WTC11 (cell line): ENCODE measurements around the gene PRCD. TPM values are rescaled to one million over a fixed set of nuclear protein-coding genes. Genes with fewer than 3 reads are reported as not detected.

ENCODE experiments used
- ATAC-seq: fragments of 200-7000 bp; cut with Tn5 transposase; 2 replicates; pipeline ENCODE4 v1.10.0; 2021; ENCODE audit warnings: mild to moderate bottlenecking, moderate library complexity
- CTCF ChIA-PET: fragments of 300-600 bp; sonication (Branson Sonifier 250); formaldehyde crosslinking; loops from one replicate; lab custom pipeline; 2021; ENCODE audit warnings: antibody characterized with exemption; lab: Charles Lee
- POLR2A ChIA-PET: fragments of 350-600 bp; sonication (Branson Sonifier 250); formaldehyde crosslinking; loops from one replicate; lab custom pipeline; 2021; ENCODE audit warnings: antibody characterized with exemption; lab: Charles Lee
- DNase-seq: peaks from one replicate; pipeline ENCODE4 v3.0.0; 2021; ENCODE audit warnings: low spot score
- H3K27ac Mint-ChIP-seq: 2 replicates; pipeline ENCODE4 v1.8.0; 2021; ENCODE audit warnings: mixed read lengths
- H3K27me3 Mint-ChIP-seq: 2 replicates; pipeline ENCODE4 v1.8.0; 2021; ENCODE audit warnings: low read depth, mild to moderate bottlenecking, moderate library complexity, mixed read lengths
- H3K36me3 Mint-ChIP-seq: 2 replicates; pipeline ENCODE4 v1.8.0; 2021; ENCODE audit warnings: mixed read lengths
- H3K4me1 Mint-ChIP-seq: 2 replicates; pipeline ENCODE4 v1.8.0; 2022; ENCODE audit warnings: mixed read lengths
- H3K4me3 Mint-ChIP-seq: 2 replicates; pipeline ENCODE4 v1.8.0; 2021; ENCODE audit warnings: mild to moderate bottlenecking, moderate library complexity, mixed read lengths
- H3K9me3 Mint-ChIP-seq: 2 replicates; pipeline ENCODE4 v1.8.0; 2021; ENCODE audit warnings: mixed read lengths
- FOXK1 ChIP-seq: sonication (generic); formaldehyde crosslinking; IDR thresholded peaks from 2 replicates; pipeline ENCODE4 v1.8.0; 2022; ENCODE audit warnings: mild to moderate bottlenecking, moderate library complexity, missing genetic modification reagents
- GTF2I ChIP-seq: fragments of 250-450 bp; sonication (Bioruptor Pico); conservative IDR thresholded peaks from 2 replicates; pipeline ENCODE4 v1.4.0; 2021; ENCODE audit warnings: mild to moderate bottlenecking
- JUN ChIP-seq: sonication (generic); formaldehyde crosslinking; IDR thresholded peaks from 2 replicates; pipeline ENCODE4 v1.8.0; 2023; ENCODE audit warnings: mild to moderate bottlenecking, missing genetic modification reagents
- NFATC4 ChIP-seq: fragments of 250-450 bp; sonication (Bioruptor Pico); IDR thresholded peaks from 2 replicates; pipeline ENCODE4 v1.9.0; 2021; ENCODE audit warnings: mild to moderate bottlenecking
- PRRX2 ChIP-seq: fragments of 250-450 bp; sonication (Bioruptor Pico); IDR thresholded peaks from 2 replicates; pipeline ENCODE4 v1.8.0; 2021; ENCODE audit warnings: mild to moderate bottlenecking
- SMAD3 ChIP-seq: sonication (generic); formaldehyde crosslinking; IDR thresholded peaks from 2 replicates; pipeline ENCODE4 v1.8.0; 2022; ENCODE audit warnings: missing genetic modification reagents, mild to moderate bottlenecking, borderline replicate concordance
- ZNF138 ChIP-seq: sonication (generic); formaldehyde crosslinking; conservative IDR thresholded peaks from 2 replicates; pipeline ENCODE4 v1.8.1; 2022; ENCODE audit warnings: mild to moderate bottlenecking, moderate library complexity, missing genetic modification reagents
- ZNF232 ChIP-seq: sonication (generic); formaldehyde crosslinking; IDR thresholded peaks from 2 replicates; pipeline ENCODE4 v1.8.0; 2022; ENCODE audit warnings: mild to moderate bottlenecking, missing genetic modification reagents
- ZNF263 ChIP-seq: sonication (generic); formaldehyde crosslinking; IDR thresholded peaks from 2 replicates; pipeline ENCODE4 v1.8.1; 2022; ENCODE audit warnings: low read depth, mild to moderate bottlenecking, moderate library complexity, missing genetic modification reagents
- ZNF396 ChIP-seq: fragments of 250-450 bp; sonication (Bioruptor Pico); IDR thresholded peaks from 2 replicates; pipeline ENCODE4 v1.8.0; 2021; ENCODE audit warnings: mild to moderate bottlenecking, moderate library complexity, borderline replicate concordance
- ZNF671 ChIP-seq: fragments of 250-450 bp; sonication (Bioruptor Pico); IDR thresholded peaks from 2 replicates; pipeline ENCODE4 v1.8.0; 2021; ENCODE audit warnings: mild to moderate bottlenecking
- total RNA-seq: library from RNA; stranded (reverse); gene quantifications from 3 replicates; pipeline ENCODE4 v1.2.3, GENCODE V29; 2021
- TF ChIP-seq, protein P1 (sequence below): sonication (generic); formaldehyde crosslinking; IDR thresholded peaks from 2 replicates; pipeline ENCODE4 v1.8.1; 2022; ENCODE audit warnings: low read depth, mild to moderate bottlenecking, moderate library complexity, missing genetic modification reagents, borderline replicate concordance
- TF ChIP-seq, protein P2 (sequence below): sonication (generic); formaldehyde crosslinking; conservative IDR thresholded peaks from 2 replicates; pipeline ENCODE4 v1.8.1; 2022; ENCODE audit warnings: mild to moderate bottlenecking, missing genetic modification reagents
- TF ChIP-seq, protein P3 (sequence below): sonication (generic); formaldehyde crosslinking; IDR thresholded peaks from 2 replicates; pipeline ENCODE4 v1.8.1; 2023; ENCODE audit warnings: mild to moderate bottlenecking, missing genetic modification reagents
- TF ChIP-seq, protein P4 (sequence below): sonication (generic); formaldehyde crosslinking; IDR thresholded peaks from 2 replicates; pipeline ENCODE4 v1.8.1; 2023; ENCODE audit warnings: mild to moderate bottlenecking, missing genetic modification reagents, moderate library complexity
- TF ChIP-seq, protein P5 (sequence below): sonication (generic); formaldehyde crosslinking; IDR thresholded peaks from 2 replicates; pipeline ENCODE4 v1.8.1; 2022; ENCODE audit warnings: mild to moderate bottlenecking, missing genetic modification reagents, moderate library complexity, borderline replicate concordance
- TF ChIP-seq, protein P6 (sequence below): fragments of 250-450 bp; sonication (Bioruptor Pico); IDR thresholded peaks from 2 replicates; pipeline ENCODE4 v1.9.0; 2021; ENCODE audit warnings: mild to moderate bottlenecking
- TF ChIP-seq, protein P7 (sequence below): sonication (generic); formaldehyde crosslinking; IDR thresholded peaks from 2 replicates; pipeline ENCODE4 v1.8.1; 2023; ENCODE audit warnings: mild to moderate bottlenecking, missing genetic modification reagents

The PRCD gene
- total RNA-seq, 1 experiment from 2014 or later = 2.7 TPM

DNA sequence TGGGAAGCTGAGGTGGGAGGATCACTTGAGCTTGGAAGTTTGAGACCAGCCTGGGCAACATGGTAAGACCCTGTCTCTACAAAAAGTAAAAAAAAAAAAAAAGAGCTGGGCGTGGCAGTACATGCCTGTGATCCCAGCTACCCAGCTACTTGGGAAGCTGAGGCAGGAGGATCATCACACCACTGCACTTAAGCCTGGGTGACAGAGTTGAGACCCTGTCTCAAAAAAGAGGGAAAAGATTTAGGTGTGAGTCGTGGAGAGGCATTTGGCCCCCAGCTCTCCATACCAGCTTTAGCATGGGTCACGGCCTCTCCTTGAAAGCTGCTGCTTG lies 26.7 kb downstream of the PRCD start:
- CTCF ChIA-PET = interaction anchor here (0.5 to 4.8 kb wide), 17 partner anchors 9 to 727 kb away, joined by 3 to 45 read pairs (median 5); no protein-coding TSS in a partner anchor
- Mint-ChIP-seq H3K27ac (peak overlapping the region; percentile 80), H3K9me3 (no peaks in the 10 kb centered on the region), H3K36me3 (peaks cover 41% of the 10 kb centered on the region), H3K27me3 (no peaks in the 10 kb centered on the region), H3K4me3 (no peak overlapping the region), H3K4me1 (peaks cover 43% of the 10 kb centered on the region)
- TF ChIP-seq JUN (CRISPR knock-in tag) (no peak), SMAD3 (CRISPR knock-in tag) (no peak), PRRX2 (no peak), FOXK1 (CRISPR knock-in tag) (no peak), ZNF396 (CRISPR knock-in tag) (no peak), ZNF232 (CRISPR knock-in tag) (no peak), ZNF671 (no peak), GTF2I (no peak)
- TF ChIP-seq, protein P1, sequence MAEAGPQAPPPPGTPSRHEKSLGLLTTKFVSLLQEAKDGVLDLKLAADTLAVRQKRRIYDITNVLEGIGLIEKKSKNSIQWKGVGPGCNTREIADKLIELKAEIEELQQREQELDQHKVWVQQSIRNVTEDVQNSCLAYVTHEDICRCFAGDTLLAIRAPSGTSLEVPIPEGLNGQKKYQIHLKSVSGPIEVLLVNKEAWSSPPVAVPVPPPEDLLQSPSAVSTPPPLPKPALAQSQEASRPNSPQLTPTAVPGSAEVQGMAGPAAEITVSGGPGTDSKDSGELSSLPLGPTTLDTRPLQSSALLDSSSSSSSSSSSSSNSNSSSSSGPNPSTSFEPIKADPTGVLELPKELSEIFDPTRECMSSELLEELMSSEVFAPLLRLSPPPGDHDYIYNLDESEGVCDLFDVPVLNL (CRISPR knock-in tag) = no peak
- TF ChIP-seq, protein P2, sequence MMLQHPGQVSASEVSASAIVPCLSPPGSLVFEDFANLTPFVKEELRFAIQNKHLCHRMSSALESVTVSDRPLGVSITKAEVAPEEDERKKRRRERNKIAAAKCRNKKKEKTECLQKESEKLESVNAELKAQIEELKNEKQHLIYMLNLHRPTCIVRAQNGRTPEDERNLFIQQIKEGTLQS = no peak
- TF ChIP-seq, protein P3, sequence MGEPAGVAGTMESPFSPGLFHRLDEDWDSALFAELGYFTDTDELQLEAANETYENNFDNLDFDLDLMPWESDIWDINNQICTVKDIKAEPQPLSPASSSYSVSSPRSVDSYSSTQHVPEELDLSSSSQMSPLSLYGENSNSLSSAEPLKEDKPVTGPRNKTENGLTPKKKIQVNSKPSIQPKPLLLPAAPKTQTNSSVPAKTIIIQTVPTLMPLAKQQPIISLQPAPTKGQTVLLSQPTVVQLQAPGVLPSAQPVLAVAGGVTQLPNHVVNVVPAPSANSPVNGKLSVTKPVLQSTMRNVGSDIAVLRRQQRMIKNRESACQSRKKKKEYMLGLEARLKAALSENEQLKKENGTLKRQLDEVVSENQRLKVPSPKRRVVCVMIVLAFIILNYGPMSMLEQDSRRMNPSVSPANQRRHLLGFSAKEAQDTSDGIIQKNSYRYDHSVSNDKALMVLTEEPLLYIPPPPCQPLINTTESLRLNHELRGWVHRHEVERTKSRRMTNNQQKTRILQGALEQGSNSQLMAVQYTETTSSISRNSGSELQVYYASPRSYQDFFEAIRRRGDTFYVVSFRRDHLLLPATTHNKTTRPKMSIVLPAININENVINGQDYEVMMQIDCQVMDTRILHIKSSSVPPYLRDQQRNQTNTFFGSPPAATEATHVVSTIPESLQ (CRISPR knock-in tag) = no peak
- TF ChIP-seq, protein P4, sequence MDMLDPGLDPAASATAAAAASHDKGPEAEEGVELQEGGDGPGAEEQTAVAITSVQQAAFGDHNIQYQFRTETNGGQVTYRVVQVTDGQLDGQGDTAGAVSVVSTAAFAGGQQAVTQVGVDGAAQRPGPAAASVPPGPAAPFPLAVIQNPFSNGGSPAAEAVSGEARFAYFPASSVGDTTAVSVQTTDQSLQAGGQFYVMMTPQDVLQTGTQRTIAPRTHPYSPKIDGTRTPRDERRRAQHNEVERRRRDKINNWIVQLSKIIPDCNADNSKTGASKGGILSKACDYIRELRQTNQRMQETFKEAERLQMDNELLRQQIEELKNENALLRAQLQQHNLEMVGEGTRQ = no peak
- TF ChIP-seq, protein P5, sequence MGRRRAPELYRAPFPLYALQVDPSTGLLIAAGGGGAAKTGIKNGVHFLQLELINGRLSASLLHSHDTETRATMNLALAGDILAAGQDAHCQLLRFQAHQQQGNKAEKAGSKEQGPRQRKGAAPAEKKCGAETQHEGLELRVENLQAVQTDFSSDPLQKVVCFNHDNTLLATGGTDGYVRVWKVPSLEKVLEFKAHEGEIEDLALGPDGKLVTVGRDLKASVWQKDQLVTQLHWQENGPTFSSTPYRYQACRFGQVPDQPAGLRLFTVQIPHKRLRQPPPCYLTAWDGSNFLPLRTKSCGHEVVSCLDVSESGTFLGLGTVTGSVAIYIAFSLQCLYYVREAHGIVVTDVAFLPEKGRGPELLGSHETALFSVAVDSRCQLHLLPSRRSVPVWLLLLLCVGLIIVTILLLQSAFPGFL (CRISPR knock-in tag) = no peak
- TF ChIP-seq, protein P6, sequence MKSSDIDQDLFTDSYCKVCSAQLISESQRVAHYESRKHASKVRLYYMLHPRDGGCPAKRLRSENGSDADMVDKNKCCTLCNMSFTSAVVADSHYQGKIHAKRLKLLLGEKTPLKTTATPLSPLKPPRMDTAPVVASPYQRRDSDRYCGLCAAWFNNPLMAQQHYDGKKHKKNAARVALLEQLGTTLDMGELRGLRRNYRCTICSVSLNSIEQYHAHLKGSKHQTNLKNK (CRISPR knock-in tag) = no peak
- TF ChIP-seq, protein P7, sequence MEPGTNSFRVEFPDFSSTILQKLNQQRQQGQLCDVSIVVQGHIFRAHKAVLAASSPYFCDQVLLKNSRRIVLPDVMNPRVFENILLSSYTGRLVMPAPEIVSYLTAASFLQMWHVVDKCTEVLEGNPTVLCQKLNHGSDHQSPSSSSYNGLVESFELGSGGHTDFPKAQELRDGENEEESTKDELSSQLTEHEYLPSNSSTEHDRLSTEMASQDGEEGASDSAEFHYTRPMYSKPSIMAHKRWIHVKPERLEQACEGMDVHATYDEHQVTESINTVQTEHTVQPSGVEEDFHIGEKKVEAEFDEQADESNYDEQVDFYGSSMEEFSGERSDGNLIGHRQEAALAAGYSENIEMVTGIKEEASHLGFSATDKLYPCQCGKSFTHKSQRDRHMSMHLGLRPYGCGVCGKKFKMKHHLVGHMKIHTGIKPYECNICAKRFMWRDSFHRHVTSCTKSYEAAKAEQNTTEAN (CRISPR knock-in tag) = no peak
- ATAC-seq (no peak), DNase-seq (no peak)
- POLR2A ChIA-PET = interaction anchor here (0.6 to 1.3 kb wide), 5 partner anchors 9 to 57 kb away, joined by 3 to 6 read pairs (median 3); partner anchors contain the start of gene ST6GALNAC2

DNA sequence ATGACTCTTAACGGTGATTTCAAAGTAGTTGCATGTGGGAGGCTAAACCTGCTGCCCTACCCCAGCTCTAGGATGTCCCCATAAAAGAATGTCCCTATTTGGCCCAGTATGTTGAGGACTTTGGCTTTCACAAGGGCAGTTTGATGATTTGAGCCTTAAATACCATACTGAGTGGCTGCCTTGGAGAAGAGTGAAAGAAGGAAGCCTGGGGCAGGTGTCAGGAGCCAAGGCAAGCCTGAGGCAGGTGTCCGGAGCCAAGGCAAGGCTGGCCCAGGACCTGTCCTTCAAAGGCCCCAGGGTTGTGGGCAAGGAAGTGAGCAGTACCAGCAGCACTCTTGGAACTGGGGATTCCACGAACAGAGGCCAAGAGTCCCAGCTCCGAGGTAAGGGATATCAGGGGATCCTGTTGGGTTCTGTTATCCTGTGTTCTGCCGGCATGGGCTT lies 27.2 kb downstream of the PRCD start:
- POLR2A ChIA-PET = interaction anchor here (0.7 to 1.2 kb wide), 3 partner anchors 16 to 57 kb away, joined by 3 to 6 read pairs (median 3); partner anchors contain the start of gene ST6GALNAC2
- no peak for DNase-seq
- Mint-ChIP-seq H3K27ac (peak overlapping the region; percentile 80), H3K27me3 (no peaks in the 10 kb centered on the region), H3K4me1 (peaks cover 39% of the 10 kb centered on the region), H3K36me3 (peaks cover 37% of the 10 kb centered on the region), H3K4me3 (no peak overlapping the region), H3K9me3 (no peaks in the 10 kb centered on the region)
- peak; percentile 6 for ATAC-seq
- CTCF ChIA-PET = interaction anchor here (0.5 to 4.8 kb wide), 18 partner anchors 8 to 728 kb away, joined by 3 to 45 read pairs (median 5); no protein-coding TSS in a partner anchor
- TF ChIP-seq, protein P3 (CRISPR knock-in tag) = no peak
- TF ChIP-seq ZNF263 = no peak
- TF ChIP-seq ZNF138 = no peak
- TF ChIP-seq NFATC4 = no peak
